ENCODE data around the gene CCDC40. TPM values are rescaled to one million over a fixed set of nuclear protein-coding genes. Genes with fewer than 3 reads are reported as not detected.

CCDC40 gene
- total and polyA plus RNA-seq, 2 of the 13 experiments (the other 11 are each of a cell fraction or from before 2014, with no cell fraction given), result 4.1 to 5.5 TPM

GRCh38 chr17:80008383-80008840 lies 28.0 kb upstream of the CCDC40 start (continued):
- TF ChIP-seq ZNF773 (CRISPR knock-in tag; IDR thresholded peaks at IDR 0.05; ENCODE audit: borderline replicate concordance), result no peak
- TF ChIP-seq ZBTB4 (CRISPR knock-in tag; IDR thresholded peaks at IDR 0.05; ENCODE audit: borderline replicate concordance), result no peak
- no peak for TF ChIP-seq ELF4 (CRISPR knock-in tag; IDR thresholded peaks at IDR 0.05; ENCODE audit: borderline replicate concordance)
- TF ChIP-seq NONO (IDR thresholded peaks at IDR 0.05), result no peak
- TF ChIP-seq NONO (CRISPR knock-in tag; conservative IDR thresholded peaks at IDR 0.05), result peak; percentile 62
- peak; percentile 67; the same call in 1 of the 2 replicates for TF ChIP-seq THAP9 (CRISPR knock-in tag; IDR thresholded peaks at IDR 0.05; ENCODE audit: borderline replicate concordance)
- no peak for TF ChIP-seq ZNF142 (CRISPR knock-in tag; IDR thresholded peaks at IDR 0.05)
- no peak for TF ChIP-seq ZNF530 (CRISPR knock-in tag; IDR thresholded peaks at IDR 0.05; ENCODE audit: low read depth)
- TF ChIP-seq ZNF703 (CRISPR knock-in tag; IDR thresholded peaks at IDR 0.05; ENCODE audit: borderline replicate concordance), result no peak
- peak; percentile 20; the same call in 1 of the 2 replicates for TF ChIP-seq ARID3A (IDR thresholded peaks at IDR 0.05; ENCODE audit: low read depth, low read length)
- TF ChIP-seq POLR2G (IDR thresholded peaks at IDR 0.05; ENCODE audit: low read depth, low read length), result no peak
- peak; percentile 82 for TF ChIP-seq POGK (CRISPR knock-in tag; conservative IDR thresholded peaks at IDR 0.05)
- peak; percentile 85 for TF ChIP-seq BORCS8-MEF2B (CRISPR knock-in tag; IDR thresholded peaks at IDR 0.05)
